Lung (tissue), 12 donors: ENCODE data around the gene LYPD6B. TPM values are rescaled to one million over a fixed set of nuclear protein-coding genes. Genes with fewer than 3 reads are reported as not detected.

Experiments used
- ATAC-seq: fragments of 200-7000 bp; cut with Tn5 transposase; one replicate; pipeline ENCODE4 v1.9.1; 2020; ENCODE audit warnings: moderate number of reproducible peaks; ENCODE audit not compliant: insufficient read depth, low FRiP score
- DNase-seq, 3 donors: peaks; one replicate each; pipeline ENCODE4 v3.0.0-alpha.2; 2013 to 2017
- H3K27ac ChIP-seq, 2 donors: one replicate each; pipeline ENCODE4 v1.5.1; 2013; ENCODE audit warnings: mild to moderate bottlenecking in 2 of 2, moderate library complexity in 2 of 2, control low read depth in 1 of 2, inconsistent platforms in 1 of 2, low read depth in 1 of 2, low read length in 1 of 2
- H3K27me3 ChIP-seq, 3 donors: one replicate each; pipeline ENCODE4 v1.5.1; 2013; ENCODE audit warnings: low read length in 2 of 3; ENCODE audit not compliant: control insufficient read depth in 3 of 3, insufficient read depth in 3 of 3
- H3K36me3 ChIP-seq, 4 donors: one replicate each; pipeline ENCODE4 v1.5.1; 2013; ENCODE audit warnings: low read length in 4 of 4, mild to moderate bottlenecking in 1 of 4, moderate library complexity in 1 of 4; ENCODE audit not compliant: control insufficient read depth in 4 of 4, insufficient read depth in 4 of 4
- H3K4me1 ChIP-seq, 5 donors: one replicate each; pipeline ENCODE4 v1.5.1; 2013; ENCODE audit warnings: low read length in 5 of 5, mild to moderate bottlenecking in 2 of 5, moderate library complexity in 1 of 5; ENCODE audit not compliant: control insufficient read depth in 5 of 5, insufficient read depth in 5 of 5
- H3K4me3 ChIP-seq: one replicate; pipeline ENCODE4 v1.5.1; 2013; ENCODE audit warnings: mild to moderate bottlenecking, control low read depth, moderate library complexity
- H3K9ac ChIP-seq, 2 donors: one replicate each; pipeline ENCODE4 v1.5.1; 2013; ENCODE audit warnings: low read length in 2 of 2, control low read depth in 1 of 2; ENCODE audit not compliant: insufficient read depth in 1 of 2
- H3K9me3 ChIP-seq, 4 donors: one replicate each; pipeline ENCODE4 v1.5.1; 2013; ENCODE audit warnings: low read length in 3 of 4, mild to moderate bottlenecking in 1 of 4, moderate library complexity in 1 of 4; ENCODE audit not compliant: control insufficient read depth in 4 of 4, insufficient read depth in 3 of 4
- CTCF ChIP-seq: IDR thresholded peaks from 2 replicates; pipeline ENCODE4 v1.5.1; 2012; ENCODE audit warnings: mild to moderate bottlenecking; ENCODE audit errors: control extremely low read depth, extremely low read depth
- WGBS, 2 donors: extraction: QIAGEN DNeasy Blood & Tissue Kit; methylation state at CpG; one replicate each; pipeline ENCODE4 v1.1.7; 2013; 5-methylcytosine and 5-hydroxymethylcytosine counted together
- polyA plus RNA-seq, 2 donors: library from polyadenylated mRNA; stranded (reverse); fragments of 200-250 nt; gene quantifications; one replicate each; pipeline ENCODE4 v1.2.1, GENCODE V29; 2013
- total RNA-seq, 2 donors: library from RNA; depleted of rRNA in 1 of 2; stranded (reverse); fragments of >200 nt in 1 of 2; gene quantifications; one replicate each; pipeline ENCODE4 v1.2.1, GENCODE V29; 2014 to 2021
- donor health status: control.
- donor health status: control.
- donor health status: Bipolar disorder and iron deficiency.
- donor health status: healthy.
- donor health status: DM: yes; HTN: yes; CAD: no.

Gene LYPD6B
- total and polyA plus RNA-seq, 4 donors = 2.5 to 12.4 (median 3.4) TPM

- Histone ChIP-seq H3K27me3 (no peaks in the 10 kb centered on the region), H3K9ac (no peak overlapping the region), H3K9me3 (no peaks in the 10 kb centered on the region), H3K36me3 (no peaks in the 10 kb centered on the region), H3K4me1 (peaks cover 0 to 4% (median 0%) of the 10 kb centered on the region in 5 donors), H3K27ac (no peak overlapping the region), H3K4me3 (no peak overlapping the region)
- no peak for DNase-seq
- no peak for ATAC-seq
- TF ChIP-seq CTCF = no peak
Observed at GRCh38 chr2:149200109-149200520, 161.6 kb downstream of the LYPD6B start.

GRCh38 chr2:149204686-149205085, 166.2 kb downstream of the LYPD6B start:
- TF ChIP-seq CTCF = no peak
- DNase-seq = no peak
- Histone ChIP-seq H3K27me3 (no peaks in the 10 kb centered on the region), H3K4me1 (peaks cover 0 to 4% (median 0%) of the 10 kb centered on the region in 5 donors), H3K9me3 (no peaks in the 10 kb centered on the region), H3K9ac (no peak overlapping the region), H3K27ac (no peak overlapping the region), H3K4me3 (no peak overlapping the region), H3K36me3 (no peaks in the 10 kb centered on the region)
- WGBS, 2 donors = 81 to 82% methylated on average over 4 of the region's 4 CpGs
- no peak for ATAC-seq

GRCh38 chr2:149205143-149205542, 166.6 kb downstream of the LYPD6B start:
- H3K4me1 ChIP-seq = peaks cover 0 to under 1% (median 0%) of the 10 kb centered on the region in 5 donors
- no peak overlapping the region for H3K9ac ChIP-seq
- H3K36me3 ChIP-seq = peaks cover 0 to 3% (median 0%) of the 10 kb centered on the region in 4 donors
- no peak overlapping the region for H3K4me3 ChIP-seq
- ATAC-seq = no peak
- no peak for TF ChIP-seq CTCF
- H3K27me3 ChIP-seq = no peaks in the 10 kb centered on the region
- no peaks in the 10 kb centered on the region for H3K9me3 ChIP-seq
- WGBS, 2 donors = 84 to 85% methylated on average over 8 of the region's 8 CpGs
- no peak overlapping the region for H3K27ac ChIP-seq
- no peak for DNase-seq
